ENCODE measurements around the gene CTAG2. TPM values are rescaled to one million over a fixed set of nuclear protein-coding genes. Genes with fewer than 3 reads are reported as not detected.
"Not testable (repeated sequence)": the region's sequence is repeated elsewhere in the genome, so short reads cannot be mapped to it uniquely, and the experiment has no call there.

Gene CTAG2
- total RNA-seq, 1 donor from 2014 or later = not detected

DNA sequence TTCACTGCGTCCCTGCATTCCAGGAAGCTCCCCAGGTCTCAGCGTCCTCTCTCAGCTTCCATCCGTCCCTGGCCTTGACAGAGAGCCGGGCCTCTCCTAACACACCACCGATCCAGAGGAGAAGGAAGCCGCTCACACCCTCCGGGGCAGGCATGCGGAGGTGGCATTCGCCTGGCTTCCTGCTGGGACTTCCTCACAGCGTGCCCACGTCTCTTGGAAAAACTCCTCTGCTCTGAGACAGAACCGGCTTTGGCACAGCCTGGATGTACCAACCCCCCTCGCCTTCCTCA lies 3.2 kb downstream of the CTAG2 start:
- no peak for DNase-seq (ENCODE audit: low spot score)
- intact Hi-C loops (cut with DNase I) = no loop called here
- no peak for ATAC-seq

GRCh38 chrX:154649503-154650220 lies 3.7 kb downstream of the CTAG2 start:
- DNase-seq (ENCODE audit: low spot score) = no peak
- intact Hi-C loops (cut with DNase I) = no loop called here
- ATAC-seq = no peak

GRCh38 chrX:154648931-154649330 lies 4.4 kb downstream of the CTAG2 start:
- no peak for DNase-seq (ENCODE audit: low spot score)
- ATAC-seq = no peak

GRCh38 chrX:154645745-154646378 lies 7.5 kb downstream of the CTAG2 start:
- intact Hi-C loops (cut with DNase I); DNase-seq (ENCODE audit: low spot score); ATAC-seq: not testable (repeated sequence)

More at GRCh38 chrX:154648931-154649330, 4.4 kb downstream of the CTAG2 start:
- intact Hi-C loops (cut with DNase I) = no loop called here

GRCh38 chrX:154643708-154644107 lies 9.7 kb downstream of the CTAG2 start:
- ATAC-seq; intact Hi-C loops (cut with DNase I); DNase-seq (ENCODE audit: low spot score): not testable (repeated sequence)

- intact Hi-C loops (cut with DNase I); DNase-seq (ENCODE audit: low spot score): not testable (repeated sequence)
- peak; percentile 65 for ATAC-seq
Measured at GRCh38 chrX:154641740-154642139, 11.6 kb downstream of the CTAG2 start.

- intact Hi-C loops (cut with DNase I); DNase-seq (ENCODE audit: low spot score): not testable (repeated sequence)
- peak; percentile 34 for ATAC-seq
Measured at GRCh38 chrX:154633661-154634060, 19.7 kb downstream of the CTAG2 start.

- DNase-seq (ENCODE audit: low spot score); intact Hi-C loops (cut with DNase I); ATAC-seq: not testable (repeated sequence)
Measured at GRCh38 chrX:154630949-154631348, 22.4 kb downstream of the CTAG2 start.

- ATAC-seq = peak; percentile 56
- DNase-seq (ENCODE audit: low spot score); intact Hi-C loops (cut with DNase I): not testable (repeated sequence)
Measured at GRCh38 chrX:154628960-154629359, 24.4 kb downstream of the CTAG2 start.

GRCh38 chrX:154620767-154621414 lies 32.5 kb downstream of the CTAG2 start:
- peak; percentile 75 for ATAC-seq
- DNase-seq (ENCODE audit: low spot score); intact Hi-C loops (cut with DNase I): not testable (repeated sequence)

- ATAC-seq = peak; percentile 20
- intact Hi-C loops (cut with DNase I); DNase-seq (ENCODE audit: low spot score): not testable (repeated sequence)
Measured at GRCh38 chrX:154619182-154619581, 34.2 kb downstream of the CTAG2 start, which contains the start of gene CTAG1B. TSS of gene CTAG1B (minus strand) at chrX:154619282. CDS start at chrX:154619218, 64 bp downstream.

GRCh38 chrX:154613586-154613985 lies 39.8 kb downstream of the CTAG2 start:
- DNase-seq (ENCODE audit: low spot score); intact Hi-C loops (cut with DNase I); ATAC-seq: not testable (repeated sequence)

- DNase-seq (ENCODE audit: low spot score); ATAC-seq; intact Hi-C loops (cut with DNase I): not testable (repeated sequence)
Measured at GRCh38 chrX:154611146-154611545, 42.2 kb downstream of the CTAG2 start.

- ATAC-seq; intact Hi-C loops (cut with DNase I); DNase-seq (ENCODE audit: low spot score): not testable (repeated sequence)
Measured at GRCh38 chrX:154608823-154609222, 44.6 kb downstream of the CTAG2 start.

- DNase-seq (ENCODE audit: low spot score); intact Hi-C loops (cut with DNase I); ATAC-seq: not testable (repeated sequence)
Measured at GRCh38 chrX:154607976-154608375, 45.4 kb downstream of the CTAG2 start.

GRCh38 chrX:154607370-154607769 lies 46.0 kb downstream of the CTAG2 start:
- no peak for ATAC-seq
- no peak for DNase-seq (ENCODE audit: low spot score)
- intact Hi-C loops (cut with DNase I) = no loop called here

DNA sequence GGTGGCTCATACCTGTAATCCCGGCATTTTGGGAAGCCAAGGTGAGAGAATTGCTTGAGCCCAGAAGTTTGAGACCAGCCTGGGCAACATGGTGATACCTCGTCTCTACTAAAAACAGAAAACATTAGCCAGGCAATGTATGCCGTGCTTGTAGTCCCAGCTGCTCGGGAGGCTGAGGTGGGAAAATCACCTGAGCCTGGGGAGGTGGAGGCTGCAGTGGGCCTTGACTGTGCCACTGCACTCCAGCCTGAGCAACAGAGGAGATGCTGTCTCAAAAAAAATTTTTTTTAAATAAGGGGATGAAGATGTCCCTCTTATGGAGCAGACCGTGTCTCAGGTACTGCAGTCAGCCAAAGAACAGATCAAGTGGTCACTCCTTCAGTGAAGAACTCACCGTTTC lies 47.8 kb downstream of the CTAG2 start:
- ATAC-seq (no peak), DNase-seq (ENCODE audit: low spot score) (no peak)
- intact Hi-C loops (cut with DNase I) = no loop called here

DNA sequence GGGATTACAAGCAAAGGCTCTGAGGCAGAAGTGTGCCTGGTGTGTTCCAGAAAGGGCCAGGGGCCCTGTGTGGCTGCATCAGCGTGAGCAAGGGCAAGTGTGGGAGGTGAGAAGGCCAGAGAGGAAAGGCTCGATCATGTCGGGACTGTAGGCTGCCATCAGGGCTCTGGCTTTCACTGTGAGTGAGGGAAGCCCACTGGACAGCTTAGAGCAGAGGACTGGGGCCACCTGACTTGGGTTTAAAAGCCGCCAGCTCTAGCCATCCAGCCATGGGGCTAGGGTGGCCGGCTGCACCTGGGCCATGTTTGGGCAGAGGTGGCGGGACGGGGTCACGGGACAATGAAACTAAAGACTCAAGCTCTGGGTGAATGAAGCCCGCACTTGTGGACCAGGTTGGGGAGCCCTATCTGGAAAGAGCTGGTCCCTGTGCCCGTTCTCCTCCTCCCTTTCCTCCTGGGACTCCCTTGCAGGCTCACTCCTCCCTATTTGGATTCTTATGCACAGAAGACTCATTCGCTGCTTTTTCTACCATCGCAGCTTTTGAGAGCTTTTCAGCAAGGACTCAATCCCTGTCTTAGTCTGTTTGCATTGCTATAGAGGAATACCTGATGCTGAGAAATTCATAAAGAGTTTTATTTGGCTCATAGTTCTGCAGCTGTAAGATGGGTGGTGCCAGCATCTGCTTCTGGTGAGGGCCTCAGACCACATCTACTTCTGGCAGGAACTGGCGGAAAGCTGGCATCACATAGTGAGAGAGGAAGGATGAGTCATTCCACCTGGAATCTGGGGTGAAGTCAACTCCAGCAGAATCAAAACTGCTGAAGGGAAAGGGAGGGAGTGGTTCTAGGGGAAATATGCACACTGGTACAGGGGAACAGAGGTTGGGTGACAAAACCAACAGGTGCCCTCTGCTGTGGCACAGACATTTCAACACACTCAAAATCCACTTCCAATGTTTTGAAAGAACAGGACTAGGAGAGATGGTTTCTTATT lies 49.6 kb downstream of the CTAG2 start:
- ATAC-seq (no peak), DNase-seq (ENCODE audit: low spot score) (no peak)
- intact Hi-C loops (cut with DNase I) = no loop called here

All from sciatic nerve (tissue), 2 donors.